Activated CD8-positive, alpha-beta memory T cell treated with anti-CD3 and anti-CD28 coated beads, Interleukin-2, amount 10 ng/mL, durations not matched to agents 7 days and 5 days (primary cell): ENCODE measurements around the gene U2AF1L4. TPM values are rescaled to one million over a fixed set of nuclear protein-coding genes. Genes with fewer than 3 reads are reported as not detected.

ENCODE experiments used
- ATAC-seq: fragments of 150-1000 bp; cut with Tn5 transposase; one replicate; pipeline ENCODE4 v1.10.0; 2021; ENCODE audit warnings: moderate library complexity
- CTCF ChIA-PET: fragments of 350-600 bp; sonication (Branson Sonifier 250); formaldehyde crosslinking; loops from one replicate; lab custom pipeline; 2021; ENCODE audit warnings: antibody characterized with exemption; lab: Charles Lee
- DNase-seq: peaks from one replicate; pipeline ENCODE4 v3.0.0-alpha.2; 2020
- H3K27ac Mint-ChIP-seq: one replicate; pipeline ENCODE4 v1.8.0; 2021; ENCODE audit warnings: mild to moderate bottlenecking, mixed read lengths
- H3K27me3 Mint-ChIP-seq: one replicate; pipeline ENCODE4 v1.8.0; 2021; ENCODE audit warnings: mixed read lengths
- H3K36me3 Mint-ChIP-seq: one replicate; pipeline ENCODE4 v1.8.0; 2021; ENCODE audit warnings: mild to moderate bottlenecking, mixed read lengths
- H3K4me1 Mint-ChIP-seq: one replicate; pipeline ENCODE4 v1.8.0; 2021; ENCODE audit warnings: mixed read lengths
- H3K4me3 Mint-ChIP-seq: one replicate; pipeline ENCODE4 v1.8.0; 2021; ENCODE audit warnings: mild to moderate bottlenecking, moderate library complexity, mixed read lengths
- H3K9me3 Mint-ChIP-seq: one replicate; pipeline ENCODE4 v1.8.0; 2022; ENCODE audit warnings: low read depth, mixed read lengths
- total RNA-seq, 2 experiments: library from RNA; stranded (reverse); gene quantifications; one replicate each; pipeline ENCODE4 v1.2.3, GENCODE V29; 2021

The U2AF1L4 gene
- total RNA-seq, 2 experiments from 2014 or later: 25.1 to 35.6 TPM

DNA sequence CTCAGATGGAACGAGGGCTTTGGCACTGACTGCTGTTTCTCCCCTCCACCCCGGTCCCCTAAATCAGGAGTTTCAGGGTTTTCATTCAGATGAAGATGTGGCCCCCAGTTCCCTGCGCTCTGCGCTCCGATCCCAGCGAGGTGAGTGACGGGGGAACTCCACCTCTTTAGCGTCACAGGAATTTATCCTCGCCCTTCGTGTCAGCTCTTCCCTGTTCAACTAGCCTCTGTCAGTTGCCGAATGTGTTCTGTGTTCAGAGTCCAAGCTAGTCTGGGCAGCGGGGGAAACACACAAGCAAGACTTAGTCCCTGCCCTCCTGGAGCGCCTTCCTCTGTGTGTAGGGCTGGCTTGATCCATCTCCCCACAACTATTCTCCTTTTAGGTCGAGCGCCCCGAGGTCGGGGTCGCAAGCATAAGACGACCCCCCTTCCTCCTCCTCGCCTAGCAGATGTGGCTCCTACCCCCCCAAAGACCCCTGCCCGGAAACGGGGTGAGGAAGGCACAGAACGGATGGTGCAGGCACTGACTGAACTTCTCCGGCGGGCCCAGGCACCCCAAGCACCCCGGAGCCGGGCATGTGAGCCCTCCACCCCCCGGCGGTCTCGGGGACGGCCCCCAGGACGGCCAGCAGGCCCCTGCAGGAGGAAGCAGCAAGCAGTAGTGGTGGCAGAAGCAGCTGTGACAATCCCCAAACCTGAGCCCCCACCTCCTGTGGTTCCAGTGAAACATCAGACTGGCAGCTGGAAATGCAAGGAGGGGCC is 25.6 kb downstream of the U2AF1L4 start:
- peak overlapping the region; percentile 88 for H3K4me3 Mint-ChIP-seq
- H3K36me3 Mint-ChIP-seq: peaks cover 47% of the 10 kb centered on the region
- DNase-seq: no peak
- CTCF ChIA-PET: interaction anchor here (0.6 to 2.1 kb wide), 9 partner anchors 9 to 211 kb away, joined by 3 to 14 read pairs (median 3); no protein-coding TSS in a partner anchor
- ATAC-seq: no peak
- H3K4me1 Mint-ChIP-seq: peaks cover 27% of the 10 kb centered on the region
- peak overlapping the region; percentile 88 for H3K27ac Mint-ChIP-seq
- no peaks in the 10 kb centered on the region for H3K9me3 Mint-ChIP-seq
- no peaks in the 10 kb centered on the region for H3K27me3 Mint-ChIP-seq

DNA sequence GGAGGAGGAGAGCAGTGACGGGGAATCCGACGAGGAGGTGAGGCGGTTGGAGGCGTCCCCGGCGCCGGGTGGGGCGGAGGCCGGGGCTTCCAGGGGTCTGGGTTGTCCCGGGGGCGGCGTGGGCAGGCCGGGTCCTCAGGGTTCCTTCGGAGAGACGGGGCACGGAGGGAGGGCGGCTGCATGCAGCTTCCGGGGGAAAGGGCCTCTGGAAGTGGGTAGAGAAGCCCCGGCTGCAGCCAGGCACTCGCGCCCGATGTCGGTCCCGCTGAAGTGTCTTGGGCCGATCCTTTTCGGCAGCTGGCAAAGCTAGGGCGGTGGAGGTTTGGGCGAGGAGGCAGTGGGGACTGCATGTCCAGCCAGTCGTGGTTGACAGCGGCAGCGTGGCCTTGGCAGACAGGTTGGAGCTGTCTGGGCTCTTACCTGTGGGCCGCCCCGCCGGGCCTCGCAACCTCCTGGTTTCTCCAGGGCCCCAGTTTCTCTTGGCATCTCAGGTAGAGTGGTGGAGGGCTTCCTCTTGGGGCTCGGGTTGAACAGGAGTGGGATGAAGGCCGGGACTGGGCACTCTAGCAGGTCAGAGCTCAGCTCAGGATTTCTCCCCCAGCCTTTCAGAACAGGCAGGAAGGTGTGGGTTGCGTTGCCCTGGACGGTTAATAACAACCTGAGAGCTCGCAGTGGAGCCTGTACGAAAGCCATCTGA is 26.7 kb downstream of the U2AF1L4 start:
- H3K27me3 Mint-ChIP-seq: no peaks in the 10 kb centered on the region
- DNase-seq (peak; percentile 77), ATAC-seq (peak; percentile 2)
- H3K4me3 Mint-ChIP-seq: peak overlapping the region; percentile 88
- peaks cover 29% of the 10 kb centered on the region for H3K4me1 Mint-ChIP-seq
- CTCF ChIA-PET: interaction anchor here (1.0 to 2.1 kb wide), 9 partner anchors 9 to 212 kb away, joined by 3 to 14 read pairs (median 3); partner anchors contain the start of genes HSPB6 and IGFLR1
- H3K36me3 Mint-ChIP-seq: peaks cover 50% of the 10 kb centered on the region
- H3K9me3 Mint-ChIP-seq: no peaks in the 10 kb centered on the region
- H3K27ac Mint-ChIP-seq: peak overlapping the region; percentile 88

DNA sequence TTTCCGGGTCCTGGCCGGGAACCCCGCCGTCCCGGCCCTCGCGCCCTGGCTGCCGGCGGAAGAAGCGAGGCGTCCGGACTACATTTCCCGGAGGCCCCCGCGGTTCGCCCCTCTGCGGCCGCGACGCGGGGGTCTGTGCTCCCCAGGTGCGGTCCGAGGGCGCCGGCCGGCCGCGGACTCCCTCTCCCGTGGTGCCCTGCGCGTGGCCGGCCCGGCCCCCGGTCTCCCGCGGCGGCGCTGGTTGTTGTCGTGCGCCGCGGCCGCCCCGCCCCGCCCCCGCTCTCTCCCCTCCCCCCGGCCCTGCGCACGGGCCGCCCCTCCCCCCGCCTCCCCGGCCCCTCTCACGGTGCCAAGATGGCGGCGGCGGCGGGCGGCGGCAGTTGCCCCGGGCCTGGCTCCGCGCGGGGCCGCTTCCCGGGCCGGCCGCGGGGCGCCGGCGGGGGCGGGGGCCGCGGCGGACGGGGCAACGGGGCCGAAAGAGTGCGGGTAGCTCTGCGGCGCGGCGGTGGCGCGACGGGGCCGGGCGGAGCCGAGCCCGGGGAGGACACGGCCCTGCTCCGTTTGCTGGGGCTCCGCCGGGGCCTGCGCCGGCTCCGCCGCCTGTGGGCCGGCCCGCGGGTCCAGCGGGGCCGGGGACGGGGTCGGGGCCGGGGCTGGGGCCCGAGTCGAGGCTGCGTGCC is 27.4 kb downstream of the U2AF1L4 start, which contains the start of gene KMT2B:
Gene KMT2B, plus strand, starts transcription at position 339 of the 680 bp plus-strand sequence. Its CDS starts 16 bp downstream, at position 355.
- peak; percentile 1 for ATAC-seq
- peaks cover 32% of the 10 kb centered on the region for H3K4me1 Mint-ChIP-seq
- CTCF ChIA-PET: interaction anchor here (1.0 to 2.1 kb wide), 6 partner anchors 9 to 102 kb away, joined by 3 to 14 read pairs (median 5); partner anchors contain the start of genes HSPB6 and IGFLR1
- H3K9me3 Mint-ChIP-seq: no peaks in the 10 kb centered on the region
- H3K27ac Mint-ChIP-seq: peak within 1 kb of the TSS; percentile 96
- H3K36me3 Mint-ChIP-seq: peaks cover 46% of the 10 kb centered on the region
- peak within 1 kb of the TSS; percentile 89 for H3K4me3 Mint-ChIP-seq
- H3K27me3 Mint-ChIP-seq: no peaks in the 10 kb centered on the region
- no peak for DNase-seq

DNA sequence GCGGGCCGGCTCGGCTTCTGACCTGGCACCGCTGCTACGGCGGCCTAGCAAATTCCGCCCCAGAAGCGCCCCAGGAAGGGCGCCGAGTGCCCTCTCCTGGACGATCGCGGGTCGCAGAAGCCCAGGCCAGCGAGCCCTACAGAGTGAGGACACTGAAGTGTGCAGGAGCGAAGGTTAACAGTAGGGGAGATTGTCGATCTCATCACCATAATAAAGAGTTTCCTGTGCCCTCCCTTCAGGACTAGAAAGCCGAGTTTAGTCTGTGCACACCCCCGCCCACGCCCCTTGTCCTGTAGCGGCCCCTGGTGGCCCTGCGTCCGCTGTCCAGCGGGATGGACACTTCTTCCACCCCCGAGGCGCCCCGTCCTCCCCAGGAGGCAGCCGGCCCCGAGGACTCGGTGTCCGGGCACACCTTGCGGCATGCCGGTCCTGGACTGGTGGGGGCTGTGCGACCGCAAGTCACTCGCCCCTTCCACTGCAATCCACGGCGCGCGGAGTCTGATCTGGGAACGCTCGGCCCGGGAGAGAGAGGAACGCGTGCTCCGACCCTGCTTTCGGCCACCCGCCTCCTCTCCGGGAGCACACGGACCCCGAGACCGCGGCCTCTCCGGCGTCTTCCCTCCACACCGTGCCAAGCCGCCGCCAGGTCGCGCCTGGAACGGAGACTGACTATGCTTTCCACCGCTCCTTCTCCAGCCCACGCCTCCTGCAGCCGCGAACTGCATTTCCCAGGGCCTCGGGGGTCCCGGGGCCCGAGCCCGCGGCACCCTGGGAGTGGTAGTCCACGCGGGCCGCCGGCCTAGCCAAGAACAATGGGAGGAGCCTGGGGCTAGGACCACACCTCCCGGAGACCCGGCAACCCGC is 28.2 kb downstream of the U2AF1L4 start:
- no peaks in the 10 kb centered on the region for H3K9me3 Mint-ChIP-seq
- peaks cover 40% of the 10 kb centered on the region for H3K36me3 Mint-ChIP-seq
- peaks cover 39% of the 10 kb centered on the region for H3K4me1 Mint-ChIP-seq
- H3K27ac Mint-ChIP-seq: peak overlapping the region; percentile 96
- no peaks in the 10 kb centered on the region for H3K27me3 Mint-ChIP-seq
- ATAC-seq (peak; percentile 68), DNase-seq (peak; percentile 98)
- CTCF ChIA-PET: interaction anchor here (2.0 to 6.6 kb wide), 2 partner anchors 19 to 23 kb away, joined by 14 to 254 read pairs; no protein-coding TSS in a partner anchor
- peak overlapping the region; percentile 89 for H3K4me3 Mint-ChIP-seq

DNA sequence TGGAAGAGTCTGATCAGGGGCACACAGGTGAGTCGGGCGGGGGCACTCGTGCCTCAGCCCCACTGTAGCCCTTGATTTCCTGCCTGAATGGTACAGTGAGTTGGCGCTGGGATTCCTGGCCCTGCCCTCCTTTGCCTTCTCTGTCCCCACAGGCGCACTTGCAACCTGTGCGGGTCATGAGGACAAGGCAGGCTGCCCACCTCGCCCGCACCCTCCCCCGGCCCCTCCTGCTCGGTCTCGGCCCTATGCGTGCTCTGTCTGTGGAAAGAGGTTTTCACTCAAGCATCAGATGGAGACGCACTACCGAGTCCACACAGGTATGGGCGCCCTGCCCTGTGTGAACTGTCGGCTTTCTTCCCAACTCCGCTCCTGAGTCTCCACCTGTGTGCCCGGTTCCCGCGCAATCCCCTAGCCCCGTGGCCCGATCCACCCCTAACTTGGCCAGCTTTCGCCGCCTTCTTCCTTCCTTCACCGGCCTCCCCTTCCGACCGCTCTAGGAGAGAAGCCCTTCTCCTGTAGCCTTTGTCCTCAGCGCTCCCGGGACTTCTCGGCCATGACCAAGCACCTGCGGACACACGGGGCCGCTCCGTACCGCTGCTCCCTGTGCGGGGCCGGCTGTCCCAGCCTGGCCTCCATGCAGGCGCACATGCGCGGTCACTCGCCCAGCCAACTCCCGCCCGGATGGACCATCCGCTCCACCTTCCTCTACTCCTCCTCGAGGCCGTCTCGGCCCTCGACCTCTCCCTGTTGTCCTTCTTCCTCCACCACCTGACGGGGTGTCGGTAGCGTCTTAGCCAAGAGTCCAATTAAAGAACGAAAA is 29.0 kb downstream of the U2AF1L4 start:
- peak; percentile 64 for DNase-seq
- H3K9me3 Mint-ChIP-seq: no peaks in the 10 kb centered on the region
- H3K27ac Mint-ChIP-seq: peak overlapping the region; percentile 96
- H3K4me3 Mint-ChIP-seq: peak overlapping the region; percentile 89
- H3K36me3 Mint-ChIP-seq: peaks cover 41% of the 10 kb centered on the region
- H3K27me3 Mint-ChIP-seq: no peaks in the 10 kb centered on the region
- CTCF ChIA-PET: interaction anchor here (6.6 kb wide), 1 partner anchor 18 kb away, joined by 254 read pairs; no protein-coding TSS in a partner anchor
- H3K4me1 Mint-ChIP-seq: peaks cover 46% of the 10 kb centered on the region
- no peak for ATAC-seq

DNA sequence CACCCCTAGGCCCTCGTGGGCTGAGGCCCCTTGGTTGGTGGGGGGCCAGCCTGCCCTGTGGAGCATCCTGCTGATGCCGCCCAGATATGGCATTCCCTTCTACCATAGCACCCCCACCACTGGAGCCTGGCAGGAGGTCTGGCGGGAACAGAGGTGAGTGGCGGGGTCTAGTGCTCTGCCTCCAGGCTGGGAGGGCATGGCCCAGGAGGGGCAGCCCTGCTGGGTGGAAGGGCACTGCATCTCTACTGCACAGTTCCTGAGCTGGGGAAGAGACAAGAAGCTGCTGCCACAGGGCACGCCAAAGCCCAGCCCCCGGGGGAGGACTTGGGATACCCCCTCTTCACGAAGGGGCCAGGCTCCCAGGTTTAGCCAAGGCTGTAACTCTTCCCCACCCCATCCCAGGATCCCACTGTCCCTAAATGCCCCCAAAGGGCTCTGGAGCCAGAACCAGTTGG is 29.8 kb downstream of the U2AF1L4 start:
- ATAC-seq: no peak
- Mint-ChIP-seq H3K9me3 (no peaks in the 10 kb centered on the region), H3K4me3 (peak overlapping the region; percentile 89), H3K27me3 (no peaks in the 10 kb centered on the region), H3K36me3 (peaks cover 38% of the 10 kb centered on the region), H3K4me1 (peaks cover 54% of the 10 kb centered on the region), H3K27ac (peak overlapping the region; percentile 96)
- CTCF ChIA-PET: interaction anchor here (1.0 to 6.6 kb wide), 3 partner anchors 10 to 104 kb away, joined by 3 to 254 read pairs (median 5); no protein-coding TSS in a partner anchor
- peak; percentile 53 for DNase-seq

DNA sequence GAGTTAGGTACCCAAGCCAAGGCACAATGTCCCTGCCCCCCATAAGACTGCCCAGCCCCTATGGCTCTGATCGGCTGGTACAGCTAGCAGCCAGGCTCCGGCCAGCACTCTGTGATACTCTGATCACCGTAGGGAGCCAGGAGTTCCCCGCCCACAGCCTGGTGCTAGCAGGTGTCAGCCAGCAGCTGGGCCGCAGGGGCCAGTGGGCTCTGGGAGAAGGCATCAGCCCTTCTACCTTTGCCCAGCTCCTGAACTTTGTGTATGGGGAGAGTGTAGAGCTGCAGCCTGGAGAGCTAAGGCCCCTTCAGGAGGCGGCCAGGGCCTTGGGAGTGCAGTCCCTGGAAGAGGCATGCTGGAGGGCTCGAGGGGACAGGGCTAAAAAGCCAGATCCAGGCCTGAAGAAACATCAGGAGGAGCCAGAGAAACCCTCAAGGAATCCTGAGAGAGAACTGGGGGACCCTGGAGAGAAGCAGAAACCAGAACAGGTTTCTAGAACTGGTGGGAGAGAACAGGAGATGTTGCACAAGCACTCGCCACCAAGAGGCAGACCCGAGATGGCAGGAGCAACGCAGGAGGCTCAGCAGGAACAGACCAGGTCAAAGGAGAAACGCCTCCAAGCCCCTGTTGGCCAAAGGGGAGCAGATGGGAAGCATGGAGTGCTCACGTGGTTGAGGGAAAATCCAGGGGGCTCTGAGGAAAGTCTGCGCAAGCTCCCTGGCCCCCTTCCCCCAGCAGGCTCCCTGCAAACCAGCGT is 30.4 kb downstream of the U2AF1L4 start:
- H3K9me3 Mint-ChIP-seq: no peaks in the 10 kb centered on the region
- no peak for ATAC-seq

DNA sequence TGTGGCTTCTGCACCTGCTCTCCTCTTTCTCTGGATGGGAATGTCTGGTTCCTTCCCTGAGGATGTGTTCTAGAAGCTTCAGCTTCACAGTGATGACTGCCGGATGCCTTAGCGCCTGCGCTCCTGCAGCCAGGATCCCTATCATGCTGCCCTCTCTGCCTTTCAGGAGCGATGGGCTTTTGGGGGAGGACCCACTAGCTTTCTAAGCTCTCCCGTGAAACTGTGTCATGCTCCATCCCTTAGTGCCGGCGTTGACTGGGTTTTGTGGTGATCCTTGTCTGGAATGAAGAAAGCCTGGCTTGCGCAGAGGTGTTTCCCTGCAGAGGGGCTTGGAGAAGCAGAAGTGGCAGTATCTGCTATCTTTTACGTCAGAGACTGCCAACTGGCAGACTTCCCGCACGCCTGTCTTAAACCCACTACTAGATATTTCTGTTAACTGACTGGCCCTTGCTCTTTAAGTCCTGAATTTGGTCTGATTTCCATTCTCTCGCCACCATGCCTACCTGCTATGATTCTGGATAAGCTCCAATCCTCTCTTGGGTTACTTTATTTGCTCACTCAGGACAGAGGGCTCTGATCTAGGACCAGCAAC is 31.2 kb downstream of the U2AF1L4 start:
- Mint-ChIP-seq H3K27me3 (no peaks in the 10 kb centered on the region), H3K36me3 (peaks cover 32% of the 10 kb centered on the region), H3K4me3 (peak overlapping the region; percentile 89), H3K4me1 (peaks cover 51% of the 10 kb centered on the region), H3K27ac (peak overlapping the region; percentile 99), H3K9me3 (no peaks in the 10 kb centered on the region)
- CTCF ChIA-PET: interaction anchor here (0.9 to 6.6 kb wide), 8 partner anchors 9 to 106 kb away, joined by 3 to 254 read pairs (median 4); partner anchors contain the start of genes COX6B1, LIN37 and PSENEN
- DNase-seq (no peak), ATAC-seq (no peak)

More for the DNA sequence above, 30.4 kb downstream of the U2AF1L4 start:
- Mint-ChIP-seq H3K27me3 (no peaks in the 10 kb centered on the region), H3K4me1 (peaks cover 54% of the 10 kb centered on the region), H3K36me3 (peaks cover 36% of the 10 kb centered on the region), H3K27ac (peak overlapping the region; percentile 99), H3K4me3 (peak overlapping the region; percentile 89)
- CTCF ChIA-PET: interaction anchor here (0.9 to 6.6 kb wide), 4 partner anchors 9 to 105 kb away, joined by 3 to 254 read pairs (median 4); partner anchors contain the start of gene LIN37
- DNase-seq: peak; percentile 75

DNA sequence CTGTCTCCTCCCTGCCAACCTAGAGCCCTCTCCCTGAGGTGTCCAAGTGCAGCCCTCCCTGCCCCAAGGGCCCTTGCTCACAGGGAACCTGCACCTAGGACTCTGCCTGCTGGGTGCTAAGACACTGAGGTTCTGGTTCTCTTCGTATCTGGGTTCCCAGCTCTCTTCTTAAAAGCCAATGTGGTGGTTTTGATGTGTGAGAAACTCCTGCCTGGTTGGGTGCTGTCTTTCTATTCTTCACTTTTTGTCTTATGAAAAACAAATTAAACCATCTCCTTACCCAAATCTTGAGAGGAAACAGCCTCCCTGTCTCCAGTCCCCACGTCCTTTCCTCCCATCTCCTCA is 31.7 kb downstream of the U2AF1L4 start:
- Mint-ChIP-seq H3K27me3 (no peaks in the 10 kb centered on the region), H3K4me3 (peak overlapping the region; percentile 89), H3K9me3 (no peaks in the 10 kb centered on the region), H3K27ac (peak overlapping the region; percentile 99), H3K4me1 (peaks cover 52% of the 10 kb centered on the region), H3K36me3 (peaks cover 32% of the 10 kb centered on the region)
- CTCF ChIA-PET: interaction anchor here (0.9 to 6.6 kb wide), 5 partner anchors 16 to 65 kb away, joined by 4 to 254 read pairs (median 5); partner anchors contain the start of genes COX6B1, LIN37 and PSENEN
- DNase-seq (no peak), ATAC-seq (no peak)
